HG02642 (cell line): ENCODE results near the gene DLG2.

Experiments
- ATAC-seq: cut with Tn5 transposase; IDR thresholded peaks from one replicate; pipeline ENCODE4 v1.9.1; 2021; ENCODE audit warnings: mild to moderate bottlenecking; ENCODE audit not compliant: unreplicated experiment, poor library complexity

DLG2 gene

DNA sequence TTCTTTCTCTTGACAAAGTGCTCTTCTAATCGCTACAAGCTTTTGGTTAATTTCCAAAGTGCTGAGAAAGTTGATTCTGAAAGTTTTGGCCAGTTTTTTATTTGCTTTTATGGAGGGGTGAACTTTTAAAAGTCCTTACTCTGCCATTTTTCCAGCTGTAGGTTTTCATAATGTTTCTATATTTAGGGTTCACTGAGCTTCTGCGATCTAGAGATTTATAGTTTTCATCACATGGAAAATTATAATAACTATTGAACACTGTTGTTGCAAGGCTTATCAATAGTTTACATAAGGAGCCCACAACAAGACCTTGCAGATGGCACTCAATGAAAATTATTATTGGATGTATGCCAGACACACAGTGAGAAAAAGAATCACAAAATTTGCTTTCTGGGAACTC lies 55.1 kb downstream of the DLG2 start:
- ATAC-seq = no peak

DNA sequence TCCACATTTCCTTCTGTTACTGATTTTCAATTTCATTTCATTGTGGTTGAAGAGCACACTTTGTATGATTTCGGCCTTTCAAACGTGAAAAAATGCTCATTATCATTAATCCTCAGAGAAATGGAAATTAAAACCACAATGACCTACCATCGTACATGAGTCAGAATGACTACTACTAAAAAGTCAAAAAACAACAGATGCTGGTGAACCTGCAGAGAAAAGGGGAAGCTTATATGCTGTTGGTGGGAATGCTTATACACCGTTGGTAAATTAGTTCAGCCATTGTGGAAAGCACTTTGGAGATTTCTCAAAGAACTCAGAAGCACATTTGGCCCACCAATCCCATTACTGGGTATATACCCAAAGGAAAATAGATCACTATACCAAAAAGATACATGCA lies 57.6 kb downstream of the DLG2 start:
- ATAC-seq = no peak

DNA sequence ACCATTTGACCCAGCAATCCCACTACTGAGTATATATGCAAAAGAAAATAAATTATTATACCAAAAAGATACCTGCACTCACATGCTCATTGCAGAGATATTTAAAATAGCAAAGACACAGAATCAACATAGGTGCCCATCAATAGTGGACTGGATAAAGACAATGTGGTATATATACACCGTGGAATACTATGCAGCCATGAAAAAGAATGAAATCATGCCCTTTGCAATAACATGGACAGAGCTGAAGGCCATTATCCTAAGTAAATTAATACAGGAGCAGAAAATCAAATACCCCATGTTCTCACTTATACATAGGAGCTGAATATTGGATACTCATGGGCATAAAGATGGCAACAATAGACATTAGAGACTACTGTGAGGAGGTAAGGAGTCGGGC lies 68.7 kb downstream of the DLG2 start:
- ATAC-seq = no peak

DNA sequence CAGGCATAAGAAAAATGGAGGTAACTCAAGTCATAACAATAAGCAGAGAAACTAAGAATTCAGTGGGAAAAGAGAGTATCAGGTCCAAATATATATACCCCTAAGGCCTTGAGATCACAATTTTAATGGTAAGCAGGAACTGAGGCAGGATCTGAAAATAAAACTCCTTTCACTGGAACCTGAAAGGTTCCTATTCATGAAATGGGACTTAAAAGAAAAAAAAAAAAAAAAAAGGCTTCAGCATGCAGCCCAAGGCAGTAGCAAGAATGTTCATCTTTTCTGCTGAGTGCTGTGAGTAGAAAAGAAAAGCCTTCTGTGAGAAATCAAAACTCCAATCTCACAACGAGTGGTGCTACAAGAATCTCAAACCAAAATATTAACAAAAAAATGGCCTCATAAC lies 75.3 kb downstream of the DLG2 start:
- no peak for ATAC-seq

- ATAC-seq = no peak
Measured at GRCh38 chr11:85541683-85542082, 85.5 kb downstream of the DLG2 start.

GRCh38 chr11:85540635-85541205 lies 86.4 kb downstream of the DLG2 start:
- no peak for ATAC-seq

DNA sequence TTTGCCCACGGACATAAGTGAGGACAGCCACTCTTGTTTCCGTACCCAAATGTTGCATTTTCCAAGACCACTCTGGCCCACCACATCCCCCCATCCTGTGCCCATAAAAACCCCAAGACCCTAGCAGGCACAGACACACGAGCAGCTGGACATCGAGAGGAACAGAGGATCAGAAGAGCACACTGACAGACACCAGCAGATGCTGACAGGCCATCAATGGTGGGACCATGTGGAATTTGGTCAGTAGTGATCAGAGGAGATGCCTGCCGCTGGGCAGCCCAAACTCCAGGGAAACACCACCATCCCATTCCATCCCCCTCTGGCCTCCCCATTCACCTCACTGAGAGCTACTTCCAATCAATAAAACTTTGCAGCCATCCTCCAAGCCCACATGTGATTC lies 87.0 kb downstream of the DLG2 start:
- ATAC-seq = no peak

DNA sequence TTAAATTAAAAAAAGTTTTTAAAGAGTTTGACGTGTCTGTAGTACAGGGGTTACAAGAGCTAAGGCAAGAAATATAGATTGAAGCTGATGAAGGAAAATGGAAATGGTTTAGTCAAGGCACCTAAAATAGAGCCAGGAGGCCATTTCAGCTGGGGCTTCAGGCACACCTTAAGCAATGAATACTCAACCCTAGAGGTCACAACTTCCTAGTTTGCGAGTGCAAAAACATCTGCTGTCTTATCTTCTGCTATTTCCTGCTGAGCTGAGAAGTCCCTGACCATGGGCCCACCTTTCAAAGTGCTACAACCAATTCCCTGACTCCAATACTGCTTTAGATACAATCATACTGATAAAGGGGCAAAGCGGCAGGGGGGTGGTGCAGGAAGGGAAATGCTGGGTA lies 87.4 kb downstream of the DLG2 start:
- ATAC-seq = no peak

DNA sequence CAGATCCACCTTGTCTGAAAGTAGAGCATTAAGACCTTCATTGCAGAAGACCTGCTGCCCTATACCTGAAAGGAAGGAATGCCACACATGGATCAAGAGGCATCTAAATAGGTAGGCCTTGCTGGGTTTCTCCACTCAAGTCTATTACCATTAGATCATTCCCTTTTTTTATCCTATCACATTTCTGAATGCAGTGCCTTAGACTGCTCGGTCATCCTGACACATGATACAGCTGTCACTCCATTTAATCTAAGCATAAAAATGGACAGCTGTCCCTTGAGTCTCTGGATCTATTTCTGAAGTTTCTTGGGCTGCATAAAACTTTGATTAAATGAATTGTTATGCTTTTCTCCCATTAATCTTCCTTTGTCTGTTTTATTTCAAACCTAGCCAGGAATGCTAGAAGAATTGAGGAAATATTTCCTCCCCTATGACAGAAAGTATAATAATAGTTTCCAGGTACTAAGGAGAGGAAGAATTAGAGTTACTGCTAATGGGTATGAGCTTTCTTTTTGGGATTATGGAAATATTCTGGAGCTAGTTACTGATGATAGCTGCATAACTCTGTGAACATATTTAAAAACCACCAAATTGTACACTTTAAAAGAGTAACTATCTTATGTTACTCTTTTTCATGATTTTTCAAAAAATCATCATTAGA lies 88.0 kb downstream of the DLG2 start:
- no peak for ATAC-seq

DNA sequence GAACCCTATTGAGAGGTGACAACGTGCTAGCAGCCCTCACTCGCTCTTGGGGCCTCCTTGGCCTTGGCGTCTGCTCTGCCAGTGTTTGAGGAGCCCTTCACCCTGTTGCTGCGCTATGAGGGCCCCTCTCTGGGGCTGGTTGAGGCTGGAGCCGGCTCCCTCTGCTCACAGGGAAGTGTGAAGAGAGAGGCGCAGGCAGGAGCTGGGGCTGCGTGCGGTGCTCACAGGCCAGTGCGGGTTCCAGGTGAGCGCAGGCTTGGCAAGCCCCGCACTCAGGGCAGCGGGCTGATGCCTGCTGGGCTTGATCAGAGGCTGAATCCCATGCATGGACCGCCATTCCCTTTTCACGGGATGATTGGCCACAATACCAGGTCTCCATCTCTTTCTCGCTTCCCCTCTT lies 90.7 kb downstream of the DLG2 start:
- ATAC-seq = no peak

- no peak for ATAC-seq
Measured at GRCh38 chr11:85534806-85535205, 92.3 kb downstream of the DLG2 start.

DNA sequence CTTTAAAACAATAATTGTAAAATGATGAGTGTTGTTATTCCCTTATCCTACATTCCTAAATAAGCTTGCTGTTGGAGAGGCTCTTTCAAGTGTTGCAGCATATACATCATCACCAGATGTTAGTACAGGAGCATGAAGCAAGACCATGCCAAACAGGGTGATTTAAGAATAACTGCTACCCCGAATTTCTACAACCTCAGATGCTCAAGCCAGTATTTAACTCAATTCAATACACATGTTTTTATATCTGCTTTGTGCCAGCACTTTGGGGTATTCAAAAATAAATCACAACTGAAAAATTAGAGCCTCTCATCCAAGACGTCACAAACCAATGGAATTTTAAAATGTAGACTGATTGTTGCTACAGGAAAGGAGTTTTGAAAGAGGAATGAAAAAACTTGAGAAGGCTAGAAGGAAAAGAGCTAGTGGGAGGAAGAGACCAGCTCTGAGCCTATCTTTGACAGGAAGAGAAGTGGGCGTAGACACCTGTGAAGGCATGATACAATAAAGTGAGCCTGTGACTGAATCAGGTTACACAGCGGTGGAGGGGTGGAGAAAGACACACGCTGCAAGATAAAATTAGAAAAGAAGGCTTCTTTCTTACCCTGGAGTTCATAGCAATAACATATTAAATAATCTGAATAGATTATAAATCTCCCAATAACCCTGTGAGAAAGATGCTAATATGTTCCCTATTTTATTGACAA lies 95.8 kb downstream of the DLG2 start:
- no peak for ATAC-seq

DNA sequence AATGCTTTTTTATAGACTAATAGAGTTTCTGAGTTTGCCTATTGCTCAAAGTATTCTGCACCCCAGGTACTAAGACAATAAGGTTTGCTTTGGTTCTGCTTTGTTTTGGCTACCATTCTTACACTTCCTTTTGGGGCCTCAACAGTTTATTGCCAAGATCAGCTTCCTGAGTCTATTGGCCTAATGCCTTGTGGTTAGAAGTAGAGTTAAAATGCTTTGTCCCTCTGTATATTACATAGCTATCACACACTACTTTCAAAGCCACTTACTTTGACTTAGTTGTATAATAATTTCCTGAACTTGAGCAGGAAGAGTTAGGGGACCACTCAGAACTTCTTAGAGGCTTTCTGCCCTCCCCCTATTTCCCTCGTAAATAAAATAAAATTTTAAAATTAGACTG lies 96.5 kb downstream of the DLG2 start:
- ATAC-seq = no peak

DNA sequence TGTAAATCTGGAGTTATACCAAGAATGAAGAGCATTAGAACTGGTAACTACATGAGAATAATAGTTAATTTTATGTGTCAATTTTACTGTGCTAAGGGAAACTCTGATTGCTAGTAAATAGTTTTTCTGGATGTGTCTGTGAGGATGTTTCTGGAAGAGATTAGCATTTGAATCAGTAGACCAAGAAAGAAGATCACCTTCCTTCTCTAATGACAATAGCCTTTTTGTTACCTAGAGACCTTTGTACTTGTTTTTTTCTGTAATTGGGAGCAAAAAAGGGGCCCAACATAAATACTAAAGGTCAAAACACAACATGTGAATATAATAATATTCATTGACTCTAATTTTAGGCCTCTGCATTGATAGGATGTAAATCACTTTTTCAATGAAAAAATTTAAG lies 100.6 kb downstream of the DLG2 start:
- no peak for ATAC-seq

- no peak for ATAC-seq
Measured at GRCh38 chr11:85525686-85526085, 101.5 kb downstream of the DLG2 start.

DNA sequence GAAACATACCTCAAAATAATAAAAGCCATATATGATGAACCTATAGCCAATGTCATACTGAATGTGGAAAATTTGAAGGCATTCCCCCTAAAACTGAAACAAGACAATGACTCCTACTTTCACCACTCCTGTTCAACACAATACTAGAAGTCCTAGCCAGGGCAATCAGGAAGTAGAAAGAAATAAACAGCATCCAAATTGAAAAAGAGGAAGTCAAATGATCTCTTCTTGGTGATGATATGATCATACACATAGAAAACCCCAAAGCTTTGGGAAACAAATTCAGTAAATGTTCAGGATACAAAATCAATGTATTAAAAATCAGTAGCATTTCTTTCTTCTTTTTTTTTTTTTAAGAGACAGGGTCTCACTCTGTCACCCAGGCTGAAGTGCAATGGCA lies 109.9 kb downstream of the DLG2 start:
- ATAC-seq = no peak

- no peak for ATAC-seq
Measured at GRCh38 chr11:85495918-85496317, 131.2 kb downstream of the DLG2 start.

GRCh38 chr11:85494396-85494795 lies 132.7 kb downstream of the DLG2 start:
- no peak for ATAC-seq

- no peak for ATAC-seq
Measured at GRCh38 chr11:85485902-85486301, 141.2 kb downstream of the DLG2 start.

DNA sequence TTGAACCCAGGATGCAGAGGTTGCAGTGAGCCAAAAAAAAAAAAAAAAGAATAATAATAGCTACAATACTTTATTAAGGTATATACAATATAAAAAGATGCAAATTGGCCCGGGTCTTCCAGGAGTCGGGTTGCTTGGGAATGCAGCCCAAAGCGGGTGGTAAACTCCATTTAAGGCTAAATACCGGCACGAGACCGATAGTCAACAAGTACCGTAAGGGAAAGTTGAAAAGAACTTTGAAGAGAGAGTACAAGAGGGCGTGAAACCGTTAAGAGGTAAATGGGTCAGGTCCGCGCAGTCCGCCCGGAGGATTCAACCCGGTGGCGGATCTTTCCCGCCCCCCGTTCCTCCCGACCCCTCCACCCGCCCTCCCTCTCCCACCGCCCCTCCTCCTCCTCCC lies 143.3 kb downstream of the DLG2 start:
- ATAC-seq = no peak

DNA sequence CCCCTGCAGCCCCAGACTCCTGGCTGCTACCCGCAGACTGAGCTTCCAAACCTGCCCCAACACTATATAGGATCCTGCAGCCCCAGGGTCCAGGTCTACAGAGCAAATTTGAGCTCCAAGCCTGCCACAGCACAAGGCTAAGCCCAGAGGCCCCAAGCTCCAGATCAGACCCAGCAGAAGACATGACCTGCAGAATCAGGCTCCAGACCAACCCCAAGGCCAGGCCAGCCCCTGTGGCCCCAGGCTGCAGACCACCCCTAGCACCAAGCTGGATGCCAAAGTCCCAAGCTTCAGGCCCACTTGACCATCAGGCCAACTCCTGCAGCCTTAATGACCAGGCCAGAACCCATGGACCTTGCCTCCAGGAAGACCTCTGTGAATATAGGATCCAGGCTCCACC lies 145.3 kb downstream of the DLG2 start:
- no peak for ATAC-seq
